ENCODE data around the gene CLCN1.

CLCN1 gene

GRCh38 chr7:143373255-143373794, 57.4 kb downstream of the CLCN1 start:
- peaks cover 33% of the 10 kb centered on the region for H3K4me1 ChIP-seq (ENCODE audit: control insufficient read depth, insufficient read depth, low read length, poor library complexity, severe bottlenecking)
- H3K4me3 ChIP-seq (ENCODE audit: insufficient read depth, low read depth, low read length, poor library complexity, severe bottlenecking): no peak overlapping the region
- H3K27me3 ChIP-seq (replicated peaks; ENCODE audit: control insufficient read depth, insufficient read depth, low read length, poor library complexity, severe bottlenecking): no peaks in the 10 kb centered on the region
- H3K36me3 ChIP-seq (ENCODE audit: control insufficient read depth, insufficient read depth, low read length): no peaks in the 10 kb centered on the region
- no peaks in the 10 kb centered on the region for H3K9me3 ChIP-seq (ENCODE audit: control insufficient read depth, low read length)
- H3K27ac ChIP-seq (ENCODE audit: insufficient read depth, low read length, poor library complexity, severe bottlenecking): no peak overlapping the region
- no peak for DNase-seq

- H3K9me3 ChIP-seq (ENCODE audit: control insufficient read depth, low read length): no peaks in the 10 kb centered on the region
- H3K4me3 ChIP-seq (ENCODE audit: insufficient read depth, low read depth, low read length, poor library complexity, severe bottlenecking): no peak overlapping the region
- H3K36me3 ChIP-seq (ENCODE audit: control insufficient read depth, insufficient read depth, low read length): no peaks in the 10 kb centered on the region
- peak overlapping the region; percentile 71 for H3K27ac ChIP-seq (ENCODE audit: insufficient read depth, low read length, poor library complexity, severe bottlenecking)
- H3K4me1 ChIP-seq (ENCODE audit: control insufficient read depth, insufficient read depth, low read length, poor library complexity, severe bottlenecking): peaks cover 40% of the 10 kb centered on the region
- DNase-seq: no peak
- no peaks in the 10 kb centered on the region for H3K27me3 ChIP-seq (replicated peaks; ENCODE audit: control insufficient read depth, insufficient read depth, low read length, poor library complexity, severe bottlenecking)
These were observed 58.6 kb downstream of the CLCN1 start for GRCh38 chr7:143374561-143374960.

- DNase-seq: peak; percentile 29 to 37 (median 37)
- Histone ChIP-seq H3K9me3 (ENCODE audit: control insufficient read depth, low read length) (no peaks in the 10 kb centered on the region), H3K4me3 (ENCODE audit: insufficient read depth, low read depth, low read length, poor library complexity, severe bottlenecking) (peak overlapping the region; percentile 11), H3K27ac (ENCODE audit: insufficient read depth, low read length, poor library complexity, severe bottlenecking) (peak overlapping the region; percentile 71), H3K4me1 (ENCODE audit: control insufficient read depth, insufficient read depth, low read length, poor library complexity, severe bottlenecking) (peaks cover 44% of the 10 kb centered on the region), H3K27me3 (replicated peaks; ENCODE audit: control insufficient read depth, insufficient read depth, low read length, poor library complexity, severe bottlenecking) (no peaks in the 10 kb centered on the region), H3K36me3 (ENCODE audit: control insufficient read depth, insufficient read depth, low read length) (no peaks in the 10 kb centered on the region)
These were observed 59.6 kb downstream of the CLCN1 start for GRCh38 chr7:143375298-143376034.

- Histone ChIP-seq H3K36me3 (ENCODE audit: control insufficient read depth, insufficient read depth, low read length) (no peaks in the 10 kb centered on the region), H3K9me3 (ENCODE audit: control insufficient read depth, low read length) (no peaks in the 10 kb centered on the region), H3K27ac (ENCODE audit: insufficient read depth, low read length, poor library complexity, severe bottlenecking) (peak overlapping the region; percentile 71), H3K27me3 (replicated peaks; ENCODE audit: control insufficient read depth, insufficient read depth, low read length, poor library complexity, severe bottlenecking) (no peaks in the 10 kb centered on the region), H3K4me3 (ENCODE audit: insufficient read depth, low read depth, low read length, poor library complexity, severe bottlenecking) (no peak overlapping the region), H3K4me1 (ENCODE audit: control insufficient read depth, insufficient read depth, low read length, poor library complexity, severe bottlenecking) (peaks cover 44% of the 10 kb centered on the region)
- DNase-seq: no peak
These were observed 60.5 kb downstream of the CLCN1 start for GRCh38 chr7:143376396-143376795.

GRCh38 chr7:143379611-143380259, 63.8 kb downstream of the CLCN1 start:
- Histone ChIP-seq H3K36me3 (ENCODE audit: control insufficient read depth, insufficient read depth, low read length) (no peaks in the 10 kb centered on the region), H3K9me3 (ENCODE audit: control insufficient read depth, low read length) (no peaks in the 10 kb centered on the region), H3K4me3 (ENCODE audit: insufficient read depth, low read depth, low read length, poor library complexity, severe bottlenecking) (peak overlapping the region; percentile 100), H3K4me1 (ENCODE audit: control insufficient read depth, insufficient read depth, low read length, poor library complexity, severe bottlenecking) (peaks cover 49% of the 10 kb centered on the region), H3K27ac (ENCODE audit: insufficient read depth, low read length, poor library complexity, severe bottlenecking) (peak overlapping the region; percentile 98), H3K27me3 (replicated peaks; ENCODE audit: control insufficient read depth, insufficient read depth, low read length, poor library complexity, severe bottlenecking) (no peaks in the 10 kb centered on the region)
- no peak for DNase-seq

GRCh38 chr7:143380260-143380645, 64.3 kb downstream of the CLCN1 start:
- DNase-seq: peak; percentile 68 to 76 (median 73)
- peak overlapping the region; percentile 98 for H3K27ac ChIP-seq (ENCODE audit: insufficient read depth, low read length, poor library complexity, severe bottlenecking)
- no peaks in the 10 kb centered on the region for H3K36me3 ChIP-seq (ENCODE audit: control insufficient read depth, insufficient read depth, low read length)
- H3K9me3 ChIP-seq (ENCODE audit: control insufficient read depth, low read length): no peaks in the 10 kb centered on the region
- no peaks in the 10 kb centered on the region for H3K27me3 ChIP-seq (replicated peaks; ENCODE audit: control insufficient read depth, insufficient read depth, low read length, poor library complexity, severe bottlenecking)
- peaks cover 49% of the 10 kb centered on the region for H3K4me1 ChIP-seq (ENCODE audit: control insufficient read depth, insufficient read depth, low read length, poor library complexity, severe bottlenecking)
- peak overlapping the region; percentile 100 for H3K4me3 ChIP-seq (ENCODE audit: insufficient read depth, low read depth, low read length, poor library complexity, severe bottlenecking)

- DNase-seq: peak; percentile 76 to 83 (median 78)
- Histone ChIP-seq H3K4me1 (ENCODE audit: control insufficient read depth, insufficient read depth, low read length, poor library complexity, severe bottlenecking) (peaks cover 49% of the 10 kb centered on the region), H3K36me3 (ENCODE audit: control insufficient read depth, insufficient read depth, low read length) (no peaks in the 10 kb centered on the region), H3K4me3 (ENCODE audit: insufficient read depth, low read depth, low read length, poor library complexity, severe bottlenecking) (peak within 1 kb of the TSS; percentile 100), H3K27me3 (replicated peaks; ENCODE audit: control insufficient read depth, insufficient read depth, low read length, poor library complexity, severe bottlenecking) (no peaks in the 10 kb centered on the region), H3K27ac (ENCODE audit: insufficient read depth, low read length, poor library complexity, severe bottlenecking) (peak within 1 kb of the TSS; percentile 98), H3K9me3 (ENCODE audit: control insufficient read depth, low read length) (no peaks in the 10 kb centered on the region)
These were observed 64.9 kb downstream of the CLCN1 start, which contains the start of gene ZYX for GRCh38 chr7:143380646-143381426. TSS of gene ZYX (plus strand) at chr7:143381345. CDS start at chr7:143381572, 227 bp downstream.

- Histone ChIP-seq H3K4me3 (ENCODE audit: insufficient read depth, low read depth, low read length, poor library complexity, severe bottlenecking) (peak overlapping the region; percentile 100), H3K27me3 (replicated peaks; ENCODE audit: control insufficient read depth, insufficient read depth, low read length, poor library complexity, severe bottlenecking) (no peaks in the 10 kb centered on the region), H3K9me3 (ENCODE audit: control insufficient read depth, low read length) (no peaks in the 10 kb centered on the region), H3K36me3 (ENCODE audit: control insufficient read depth, insufficient read depth, low read length) (peaks cover under 1% of the 10 kb centered on the region), H3K4me1 (ENCODE audit: control insufficient read depth, insufficient read depth, low read length, poor library complexity, severe bottlenecking) (peaks cover 49% of the 10 kb centered on the region), H3K27ac (ENCODE audit: insufficient read depth, low read length, poor library complexity, severe bottlenecking) (peak overlapping the region; percentile 98)
- DNase-seq: no peak
These were observed 65.7 kb downstream of the CLCN1 start for GRCh38 chr7:143381427-143382125.

GRCh38 chr7:143382126-143382790, 66.3 kb downstream of the CLCN1 start:
- H3K4me1 ChIP-seq (ENCODE audit: control insufficient read depth, insufficient read depth, low read length, poor library complexity, severe bottlenecking): peaks cover 51% of the 10 kb centered on the region
- H3K4me3 ChIP-seq (ENCODE audit: insufficient read depth, low read depth, low read length, poor library complexity, severe bottlenecking): peak overlapping the region; percentile 100
- H3K36me3 ChIP-seq (ENCODE audit: control insufficient read depth, insufficient read depth, low read length): peaks cover 5% of the 10 kb centered on the region
- H3K9me3 ChIP-seq (ENCODE audit: control insufficient read depth, low read length): no peaks in the 10 kb centered on the region
- no peaks in the 10 kb centered on the region for H3K27me3 ChIP-seq (replicated peaks; ENCODE audit: control insufficient read depth, insufficient read depth, low read length, poor library complexity, severe bottlenecking)
- DNase-seq: no peak
- peak overlapping the region; percentile 98 for H3K27ac ChIP-seq (ENCODE audit: insufficient read depth, low read length, poor library complexity, severe bottlenecking)

All from effector memory CD4-positive, alpha-beta T cell (primary cell).